Astrocyte (in vitro differentiated cells and primary cell): ENCODE measurements around the gene AGO4. TPM values are rescaled to one million over a fixed set of nuclear protein-coding genes. Genes with fewer than 3 reads are reported as not detected.
"Not testable (repeated sequence)": the region's sequence is repeated elsewhere in the genome, so short reads cannot be mapped to it uniquely, and the experiment has no call there.

Source experiments
- DNase-seq: peaks from one replicate; pipeline ENCODE4 v3.0.0-alpha.2; 2010; ENCODE audit warnings: low read depth
- FAIRE-seq: peaks from 2 replicates; lab custom pipeline; 2011; peaks lifted over from hg19 to GRCh38; lab: Jason Lieb, UNC
- H2AFZ ChIP-seq: 2 replicates; pipeline ENCODE4 v1.6.0; 2012; ENCODE audit warnings: low read depth, low read length, inconsistent platforms
- H3K27ac ChIP-seq: 2 replicates; pipeline ENCODE4 v1.5.1; 2011; ENCODE audit warnings: low read depth, low read length, inconsistent platforms
- H3K27me3 ChIP-seq: 2 replicates; pipeline ENCODE4 v1.6.0; 2011; ENCODE audit warnings: low read length, inconsistent platforms; ENCODE audit not compliant: insufficient read depth
- H3K36me3 ChIP-seq: 2 replicates; pipeline ENCODE4 v1.5.1; 2011; ENCODE audit warnings: low read length, inconsistent platforms; ENCODE audit not compliant: insufficient read depth
- H3K4me1 ChIP-seq: 2 replicates; pipeline ENCODE4 v1.5.1; 2011; ENCODE audit warnings: low read length, inconsistent platforms; ENCODE audit not compliant: insufficient read depth
- H3K4me2 ChIP-seq: 2 replicates; pipeline ENCODE4 v1.6.0; 2012; ENCODE audit warnings: low read length, inconsistent platforms
- H3K4me3 ChIP-seq: 2 replicates; pipeline ENCODE4 v1.5.1; 2011; ENCODE audit warnings: low read depth, mild to moderate bottlenecking, low read length, inconsistent platforms; ENCODE audit not compliant: insufficient read depth
- H3K79me2 ChIP-seq: 2 replicates; pipeline ENCODE4 v1.6.0; 2012; ENCODE audit warnings: mild to moderate bottlenecking, low read length, inconsistent platforms; ENCODE audit not compliant: insufficient read depth
- H3K9ac ChIP-seq: 2 replicates; pipeline ENCODE4 v1.6.0; 2012; ENCODE audit warnings: mild to moderate bottlenecking, low read length, inconsistent platforms
- H3K9me3 ChIP-seq: 2 replicates; pipeline ENCODE4 v1.5.1; 2012; ENCODE audit warnings: low read depth, mild to moderate bottlenecking, low read length, inconsistent platforms; ENCODE audit not compliant: insufficient read depth
- H4K20me1 ChIP-seq: 2 replicates; pipeline ENCODE4 v1.6.0; 2012; ENCODE audit warnings: low read length, inconsistent platforms; ENCODE audit not compliant: insufficient read depth
- H3K27ac Mint-ChIP-seq: one replicate; pipeline ENCODE4 v1.8.0; 2021; ENCODE audit warnings: mild to moderate bottlenecking, mixed read lengths; ENCODE audit not compliant: unreplicated experiment
- H3K27me3 Mint-ChIP-seq: one replicate; pipeline ENCODE4 v1.8.0; 2021; ENCODE audit warnings: low read depth, mixed read lengths; ENCODE audit not compliant: unreplicated experiment
- H3K36me3 Mint-ChIP-seq: one replicate; pipeline ENCODE4 v1.8.0; 2021; ENCODE audit warnings: low read depth, mixed read lengths; ENCODE audit not compliant: unreplicated experiment
- H3K4me1 Mint-ChIP-seq: one replicate; pipeline ENCODE4 v1.8.0; 2021; ENCODE audit warnings: low read depth, mixed read lengths; ENCODE audit not compliant: unreplicated experiment
- H3K4me3 Mint-ChIP-seq: one replicate; pipeline ENCODE4 v1.8.0; 2021; ENCODE audit warnings: mild to moderate bottlenecking, moderate library complexity, mixed read lengths; ENCODE audit not compliant: unreplicated experiment
- H3K9me3 Mint-ChIP-seq: one replicate; pipeline ENCODE4 v1.8.0; 2021; ENCODE audit warnings: mild to moderate bottlenecking, mixed read lengths; ENCODE audit not compliant: unreplicated experiment
- EZH2 ChIP-seq: IDR thresholded peaks from 2 replicates; pipeline ENCODE4 v1.6.1; 2012; ENCODE audit warnings: mild to moderate bottlenecking, low read length, inconsistent platforms; ENCODE audit not compliant: insufficient read depth
- total RNA-seq: library from RNA; stranded (reverse); gene quantifications from 2 replicates; pipeline ENCODE4 v1.2.1, GENCODE V29; 2021
- TF ChIP-seq, protein P1 (sequence below): IDR thresholded peaks from 2 replicates; pipeline ENCODE4 v1.5.1; 2011; ENCODE audit warnings: low read depth, mild to moderate bottlenecking, inconsistent platforms, low read length, moderate library complexity; ENCODE audit not compliant: insufficient read depth

AGO4 gene
- total RNA-seq, 1 donor from 2014 or later, result 9.8 TPM

DNA sequence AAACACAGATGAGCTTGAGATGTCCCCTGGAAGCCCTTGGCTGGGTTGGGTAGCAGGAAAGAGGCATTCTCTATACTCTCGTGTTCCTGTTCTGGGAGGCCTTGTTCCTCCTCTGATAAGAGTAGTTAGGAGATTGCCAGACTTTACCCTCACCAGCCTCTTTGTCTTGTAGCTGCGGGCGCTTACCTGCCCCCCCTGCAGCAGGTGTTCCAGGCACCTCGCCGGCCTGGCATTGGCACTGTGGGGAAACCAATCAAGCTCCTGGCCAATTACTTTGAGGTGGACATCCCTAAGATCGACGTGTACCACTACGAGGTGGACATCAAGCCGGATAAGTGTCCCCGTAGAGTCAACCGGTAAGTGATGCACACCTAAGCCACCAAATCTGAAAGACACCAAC lies 80.4 kb downstream of the AGO4 start:
- Histone ChIP-seq H3K4me1 (peaks cover 11% of the 10 kb centered on the region), H3K9ac (no peak overlapping the region), H3K4me3 (no peak overlapping the region), H4K20me1 (peaks cover 38% of the 10 kb centered on the region), H3K27ac (no peak overlapping the region), H3K9me3 (no peaks in the 10 kb centered on the region), H3K79me2 (peaks cover 30% of the 10 kb centered on the region), H2AFZ (no peak overlapping the region), H3K4me2 (no peak overlapping the region), H3K27me3 (no peaks in the 10 kb centered on the region), H3K36me3 (no peaks in the 10 kb centered on the region)
- FAIRE-seq (no peak), DNase-seq (no peak)
- H3K4me3 Mint-ChIP-seq, result no peak overlapping the region
- H3K36me3 Mint-ChIP-seq, result peaks cover 9% of the 10 kb centered on the region
- no peaks in the 10 kb centered on the region for H3K9me3 Mint-ChIP-seq
- no peak overlapping the region for H3K27ac Mint-ChIP-seq
- H3K27me3 Mint-ChIP-seq, result no peaks in the 10 kb centered on the region
- peaks cover 25% of the 10 kb centered on the region for H3K4me1 Mint-ChIP-seq
- no peak for TF ChIP-seq EZH2
- TF ChIP-seq, protein P1, sequence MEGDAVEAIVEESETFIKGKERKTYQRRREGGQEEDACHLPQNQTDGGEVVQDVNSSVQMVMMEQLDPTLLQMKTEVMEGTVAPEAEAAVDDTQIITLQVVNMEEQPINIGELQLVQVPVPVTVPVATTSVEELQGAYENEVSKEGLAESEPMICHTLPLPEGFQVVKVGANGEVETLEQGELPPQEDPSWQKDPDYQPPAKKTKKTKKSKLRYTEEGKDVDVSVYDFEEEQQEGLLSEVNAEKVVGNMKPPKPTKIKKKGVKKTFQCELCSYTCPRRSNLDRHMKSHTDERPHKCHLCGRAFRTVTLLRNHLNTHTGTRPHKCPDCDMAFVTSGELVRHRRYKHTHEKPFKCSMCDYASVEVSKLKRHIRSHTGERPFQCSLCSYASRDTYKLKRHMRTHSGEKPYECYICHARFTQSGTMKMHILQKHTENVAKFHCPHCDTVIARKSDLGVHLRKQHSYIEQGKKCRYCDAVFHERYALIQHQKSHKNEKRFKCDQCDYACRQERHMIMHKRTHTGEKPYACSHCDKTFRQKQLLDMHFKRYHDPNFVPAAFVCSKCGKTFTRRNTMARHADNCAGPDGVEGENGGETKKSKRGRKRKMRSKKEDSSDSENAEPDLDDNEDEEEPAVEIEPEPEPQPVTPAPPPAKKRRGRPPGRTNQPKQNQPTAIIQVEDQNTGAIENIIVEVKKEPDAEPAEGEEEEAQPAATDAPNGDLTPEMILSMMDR, result no peak

DNA sequence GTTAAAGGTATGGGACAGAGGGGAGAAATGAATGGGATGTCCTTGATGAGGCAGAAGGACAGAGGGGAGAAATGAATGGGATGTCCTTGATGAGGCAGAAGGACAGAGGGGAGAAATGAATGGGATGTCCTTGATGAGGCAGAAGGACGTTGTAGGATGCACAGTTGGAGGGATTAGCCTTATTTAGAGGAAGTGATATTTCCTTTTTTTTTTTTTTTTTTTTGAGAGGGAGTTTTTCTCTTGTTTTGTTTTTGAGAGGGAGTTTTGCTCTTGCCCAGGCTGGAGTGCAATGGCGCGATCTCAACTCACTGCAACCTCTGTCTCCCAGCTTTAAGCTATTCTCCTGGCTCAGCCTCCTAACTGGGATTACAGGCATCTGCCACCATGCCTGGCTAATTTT lies 81.2 kb downstream of the AGO4 start:
- not testable (repeated sequence) for H3K36me3 ChIP-seq, H3K27me3 Mint-ChIP-seq, FAIRE-seq, DNase-seq, H3K4me3 ChIP-seq, H3K27ac ChIP-seq, H3K4me3 Mint-ChIP-seq, H3K27me3 ChIP-seq, H3K27ac Mint-ChIP-seq, H2AFZ ChIP-seq, H3K9ac ChIP-seq, H3K36me3 Mint-ChIP-seq, H3K9me3 ChIP-seq, H3K9me3 Mint-ChIP-seq, H3K4me2 ChIP-seq
- Histone ChIP-seq H3K79me2 (peaks cover 24% of the 10 kb centered on the region), H4K20me1 (peaks cover 38% of the 10 kb centered on the region), H3K4me1 (peaks cover 12% of the 10 kb centered on the region)
- peaks cover 26% of the 10 kb centered on the region for H3K4me1 Mint-ChIP-seq

DNA sequence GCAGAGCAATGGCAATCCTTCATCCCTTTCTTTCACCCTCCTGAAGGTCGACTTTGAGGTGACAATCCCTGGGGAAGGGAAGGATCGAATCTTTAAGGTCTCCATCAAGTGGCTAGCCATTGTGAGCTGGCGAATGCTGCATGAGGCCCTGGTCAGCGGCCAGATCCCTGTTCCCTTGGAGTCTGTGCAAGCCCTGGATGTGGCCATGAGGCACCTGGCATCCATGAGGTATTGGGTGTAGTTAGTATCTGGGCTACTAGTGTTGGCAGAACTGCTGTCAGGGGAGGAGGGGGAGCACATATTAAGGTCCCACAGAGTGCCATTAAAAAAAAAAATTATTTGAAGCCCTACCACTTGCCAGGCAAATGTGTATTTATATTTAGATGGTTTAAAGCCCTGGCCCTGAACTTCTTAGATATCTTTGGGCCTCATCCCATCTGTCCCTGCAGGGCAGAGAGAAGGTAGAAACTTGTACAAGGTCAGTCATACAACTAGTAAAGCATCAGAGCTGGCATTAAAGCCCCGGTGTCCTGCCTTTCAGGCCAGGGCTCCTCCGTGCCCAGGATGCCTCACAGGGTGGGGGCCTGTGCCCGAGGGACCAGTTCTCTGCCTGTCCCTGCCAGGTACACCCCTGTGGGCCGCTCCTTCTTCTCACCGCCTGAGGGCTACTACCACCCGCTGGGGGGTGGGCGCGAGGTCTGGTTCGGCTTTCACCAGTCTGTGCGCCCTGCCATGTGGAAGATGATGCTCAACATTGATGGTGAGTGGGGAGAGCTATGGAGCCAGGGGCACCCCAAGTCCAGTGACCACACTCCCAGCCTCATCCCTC lies 85.4 kb downstream of the AGO4 start:
- no peaks in the 10 kb centered on the region for H3K79me2 ChIP-seq
- Mint-ChIP-seq H3K4me3 (no peak overlapping the region), H3K27ac (no peak overlapping the region), H3K4me1 (peaks cover 11% of the 10 kb centered on the region), H3K9me3 (no peaks in the 10 kb centered on the region), H3K36me3 (peaks cover 21% of the 10 kb centered on the region), H3K27me3 (no peaks in the 10 kb centered on the region)
- no peak for DNase-seq
- TF ChIP-seq, protein P1, result no peak
- no peak for TF ChIP-seq EZH2
- no peaks in the 10 kb centered on the region for H3K9me3 ChIP-seq
- peaks cover 4% of the 10 kb centered on the region for H3K4me1 ChIP-seq
- H3K4me3 ChIP-seq, result no peak overlapping the region
- H3K27ac ChIP-seq, result no peak overlapping the region
- no peak for FAIRE-seq
- no peak overlapping the region for H3K4me2 ChIP-seq
- no peak overlapping the region for H2AFZ ChIP-seq
- H3K27me3 ChIP-seq, result no peaks in the 10 kb centered on the region
- H4K20me1 ChIP-seq, result no peaks in the 10 kb centered on the region
- peaks cover 4% of the 10 kb centered on the region for H3K36me3 ChIP-seq
- no peak overlapping the region for H3K9ac ChIP-seq
